Uterus (tissue), 2 donors: ENCODE results near the gene SLCO3A1.

ENCODE experiments used
- CTCF ChIP-seq, 4 experiments: fragments of 200-600 bp in 2 of 4; fragments of 450-650 bp in 2 of 4; sonication (generic) in 2 of 4; IDR thresholded peaks; one replicate each; pipeline ENCODE4 v1.5.1; 2016 to 2019; ENCODE audit warnings: antibody characterized with exemption in 4 of 4, mild to moderate bottlenecking in 2 of 4, moderate library complexity in 1 of 4
- POLR2A ChIP-seq, 2 donors: fragments of 450-650 bp; IDR thresholded peaks; one replicate each; pipeline ENCODE4 v1.6.1; 2016; ENCODE audit warnings: antibody characterized with exemption in 2 of 2, mild to moderate bottlenecking in 1 of 2, moderate library complexity in 1 of 2

DNA sequence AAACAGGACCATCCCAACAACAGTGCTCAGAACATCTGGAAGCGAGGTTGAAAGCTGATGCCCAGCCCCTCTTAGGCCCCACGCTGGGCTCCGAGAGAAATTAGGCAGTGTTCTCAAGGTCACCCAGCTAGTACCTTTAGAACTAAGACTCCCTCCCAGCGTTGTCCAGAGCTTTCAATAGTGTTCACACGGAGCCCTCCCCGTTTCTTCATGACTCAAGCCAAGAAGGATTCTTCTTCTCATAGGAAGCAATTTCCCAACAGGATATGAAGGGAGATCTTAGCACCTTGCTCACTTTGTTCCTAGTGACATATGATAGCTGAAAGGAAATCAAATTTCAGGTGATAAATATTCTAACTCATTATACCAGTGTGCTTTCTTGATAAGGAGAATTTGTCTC lies 296.0 kb downstream of the SLCO3A1 start:
- TF ChIP-seq POLR2A (IDR thresholded peaks at IDR 0.05) (no peak), CTCF (IDR thresholded peaks at IDR 0.05) (no peak)
